ENCODE measurements around the gene PLAGL1.

- TF ChIP-seq CTCF (IDR thresholded peaks at IDR 0.05; ENCODE audit: control extremely low read depth in 1 of 3, insufficient read depth in 1 of 3, low read depth in 1 of 3, low read length in 3 of 3) (no peak), USF2 (IDR thresholded peaks at IDR 0.05; ENCODE audit: low read length) (no peak), POLR2A (IDR thresholded peaks at IDR 0.05; ENCODE audit: control extremely low read depth in 1 of 2, low read depth in 2 of 2, low read length in 2 of 2) (no peak), POLR2AphosphoS5 (IDR thresholded peaks at IDR 0.05; ENCODE audit: low read depth, low read length) (no peak), POU5F1 (IDR thresholded peaks at IDR 0.05; ENCODE audit: low read depth, low read length) (no peak), MAFK (IDR thresholded peaks at IDR 0.05; ENCODE audit: low read depth, low read length) (no peak), ATF2 (IDR thresholded peaks at IDR 0.05; ENCODE audit: low read length) (no peak), JUN (IDR thresholded peaks at IDR 0.05; ENCODE audit: low read depth, low read length) (no peak), PHF8 (conservative IDR thresholded peaks at IDR 0.05; ENCODE audit: low read depth, low read length) (no peak), RFX5 (IDR thresholded peaks at IDR 0.05; ENCODE audit: borderline replicate concordance, low read depth, low read length) (no peak), JUND (IDR thresholded peaks at IDR 0.05; ENCODE audit: low read length) (no peak), TAF1 (IDR thresholded peaks at IDR 0.05; ENCODE audit: low read depth, low read length) (no peak), ZNF274 (IDR thresholded peaks at IDR 0.05; ENCODE audit: borderline replicate concordance, extremely low read depth, low read length) (no peak)
These were observed 4.5 kb upstream of the PLAGL1 start for GRCh38 chr6:144012534-144012933.
